HCT116 (cell line): Measurements from ENCODE around the gene RAI1. TPM values are rescaled to one million over a fixed set of nuclear protein-coding genes. Genes with fewer than 3 reads are reported as not detected.

Experiments used
- ATAC-seq: fragments of 200-7000 bp; cut with Tn5 transposase; 2 replicates; pipeline ENCODE4 v1.9.1; 2020; ENCODE audit warnings: mild to moderate bottlenecking, moderate library complexity
- BruUV-seq: library from RNA; stranded (reverse); fragments of 400-500 nt; replicated peaks from 2 replicates; lab custom pipeline; 2021; lab: Mats Ljungman, UMichigan
- CTCF ChIA-PET: fragments of 300-600 bp; sonication (Branson Sonifier 250); formaldehyde crosslinking; loops from one replicate; lab custom pipeline; 2021; ENCODE audit warnings: antibody characterized with exemption; lab: Charles Lee
- POLR2A ChIA-PET: fragments of 300-600, 350-600 bp; sonication (Branson Sonifier 250); formaldehyde crosslinking; loops from one replicate; lab custom pipeline; 2021; ENCODE audit warnings: antibody characterized with exemption; lab: Charles Lee
- RAD21 ChIA-PET, 2 experiments: fragments of 300-600 bp; sonication (Branson Sonifier 250); formaldehyde crosslinking; loops; one replicate each; lab custom pipeline; 2023; ENCODE audit warnings: low total read pairs in 2 of 2; ENCODE audit not compliant: uncharacterized antibody in 2 of 2, unreplicated experiment in 2 of 2, low non-redundant PET in 1 of 2; lab: Charles Lee
- DNase-seq: peaks from one replicate; pipeline ENCODE4 v3.0.0-alpha.2; 2010; ENCODE audit warnings: low read depth, low spot score
- H2AFZ ChIP-seq: fragments of 200-600 bp; shearing (Covaris generic), sonication (generic); 2 replicates; pipeline ENCODE4 v1.6.1; 2017; ENCODE audit warnings: low read depth, mixed run types, mixed read lengths, antibody characterized with exemption, low read length; ENCODE audit not compliant: poor library complexity, severe bottlenecking
- H3K27ac ChIP-seq: 2 replicates; pipeline ENCODE4 v1.5.1; 2012; ENCODE audit warnings: low read depth, low read length
- H3K27me3 ChIP-seq: fragments of 200-600 bp; sonication (generic); 2 replicates; pipeline ENCODE4 v1.6.1; 2016; ENCODE audit warnings: mixed run types, low read length, mixed read lengths; ENCODE audit not compliant: insufficient read depth
- H3K36me3 ChIP-seq, 2 experiments: fragments of 200-500 bp in 1 of 2; fragments of 200-600 bp in 1 of 2; sonication (Bioruptor generic) in 1 of 2; sonication (generic) in 1 of 2; 2 replicates each; pipeline versions ENCODE4 v1.5.1 to v1.6.1; 2014 to 2016; ENCODE audit warnings: low read length in 2 of 2, inconsistent platforms in 1 of 2, mixed read lengths in 1 of 2, mixed run types in 1 of 2; ENCODE audit not compliant: insufficient read depth in 2 of 2, control insufficient read depth in 1 of 2
- H3K4me1 ChIP-seq, 2 experiments: fragments of 200-600 bp in 1 of 2; sonication (generic) in 1 of 2; 2 replicates each; pipeline versions ENCODE4 v1.5.1 to v1.6.1; 2012 to 2017; ENCODE audit warnings: low read length in 2 of 2, inconsistent platforms in 1 of 2, mild to moderate bottlenecking in 1 of 2, mixed read lengths in 1 of 2, mixed run types in 1 of 2, moderate library complexity in 1 of 2; ENCODE audit not compliant: insufficient read depth in 2 of 2, control insufficient read depth in 1 of 2
- H3K4me2 ChIP-seq: fragments of 200-600 bp; sonication (generic); 2 replicates; pipeline ENCODE4 v1.6.1; 2017; ENCODE audit warnings: mixed run types, low read length, mixed read lengths
- H3K4me3 ChIP-seq, 2 experiments: fragments of 200-600 bp in 1 of 2; sonication (generic) in 1 of 2; replicated peaks in 1 of 2; 2 replicates each; pipeline ENCODE4 v1.5.1; 2011 to 2016; ENCODE audit warnings: low read length in 2 of 2, control low read depth in 1 of 2, low read depth in 1 of 2, mild to moderate bottlenecking in 1 of 2, mixed read lengths in 1 of 2, mixed run types in 1 of 2
- H3K79me2 ChIP-seq: fragments of 200-600 bp; sonication (generic); 2 replicates; pipeline ENCODE4 v1.6.1; 2017; ENCODE audit warnings: mild to moderate bottlenecking, mixed run types, low read length, moderate library complexity, mixed read lengths; ENCODE audit not compliant: insufficient read depth
- H3K9ac ChIP-seq: fragments of 200-600 bp; sonication (generic); 2 replicates; pipeline ENCODE4 v1.6.1; 2016; ENCODE audit warnings: low read length, mixed read lengths
- H3K9me2 ChIP-seq: fragments of 200-600 bp; sonication (generic), shearing (Covaris generic); 2 replicates; pipeline ENCODE4 v1.6.1; 2017; ENCODE audit warnings: mixed run types, mild to moderate bottlenecking, moderate library complexity; ENCODE audit not compliant: insufficient read depth
- H3K9me3 ChIP-seq, 2 experiments: fragments of 200-500 bp in 1 of 2; fragments of 200-600 bp in 1 of 2; sonication (Bioruptor generic) in 1 of 2; sonication (generic) in 1 of 2; 2 replicates each; pipeline ENCODE4 v1.6.1; 2014 to 2017; ENCODE audit warnings: low read length in 2 of 2, mixed read lengths in 2 of 2, inconsistent platforms in 1 of 2, low read depth in 1 of 2, mild to moderate bottlenecking in 1 of 2, mixed run types in 1 of 2, moderate library complexity in 1 of 2; ENCODE audit not compliant: control insufficient read depth in 1 of 2, insufficient read depth in 1 of 2
- H4K20me1 ChIP-seq: fragments of 200-600 bp; sonication (generic), shearing (Covaris generic); 2 replicates; pipeline ENCODE4 v1.6.1; 2017; ENCODE audit warnings: mixed run types, mild to moderate bottlenecking, moderate library complexity; ENCODE audit not compliant: insufficient read depth
- ELF1 ChIP-seq: IDR thresholded peaks from 2 replicates; pipeline ENCODE4 v1.6.1; 2012; ENCODE audit warnings: low read depth, borderline replicate concordance
- EZH2phosphoT487 ChIP-seq: fragments of 200-600 bp; IDR thresholded peaks from 2 replicates; pipeline ENCODE4 v1.6.1; 2018; ENCODE audit warnings: antibody characterized with exemption, borderline replicate concordance
- FOSL1 ChIP-seq: IDR thresholded peaks from 2 replicates; pipeline ENCODE4 v1.6.1; 2012; ENCODE audit warnings: low read depth
- POLR2AphosphoS5 ChIP-seq: IDR thresholded peaks from 2 replicates; pipeline ENCODE4 v1.6.1; 2011; ENCODE audit warnings: mild to moderate bottlenecking, low read depth, low read length, moderate library complexity
- SP1 ChIP-seq: IDR thresholded peaks from 2 replicates; pipeline ENCODE4 v1.6.1; 2012; ENCODE audit warnings: low read depth
- TCF7L2 ChIP-seq: IDR thresholded peaks from 2 replicates; pipeline ENCODE4 v1.7.0; 2011; ENCODE audit warnings: borderline replicate concordance, inconsistent platforms; ENCODE audit not compliant: insufficient read depth, insufficient read length; ENCODE audit errors: extremely low read depth
- ZNF274 ChIP-seq: fragments of 200-500 bp; sonication (Bioruptor generic); IDR thresholded peaks from 2 replicates; pipeline ENCODE4 v1.6.1; 2014; ENCODE audit warnings: mild to moderate bottlenecking, low read depth, low read length, inconsistent platforms
- intact Hi-C: fragments of 100-400 bp; cut with micrococcal nuclease; formaldehyde crosslinking; loops from 2 replicates; pipeline ENCODE4 v1.10.0; 2022
- total RNA-seq: library from RNA; stranded (reverse); gene quantifications from one replicate; pipeline ENCODE4 v1.2.1, GENCODE V29; 2021; ENCODE audit not compliant: unreplicated experiment
- TF ChIP-seq, protein P1 (sequence below): IDR thresholded peaks from 2 replicates; pipeline ENCODE4 v1.6.1; 2012

RAI1 gene
- total RNA-seq, 1 experiment from 2014 or later = 38.5 TPM

DNA sequence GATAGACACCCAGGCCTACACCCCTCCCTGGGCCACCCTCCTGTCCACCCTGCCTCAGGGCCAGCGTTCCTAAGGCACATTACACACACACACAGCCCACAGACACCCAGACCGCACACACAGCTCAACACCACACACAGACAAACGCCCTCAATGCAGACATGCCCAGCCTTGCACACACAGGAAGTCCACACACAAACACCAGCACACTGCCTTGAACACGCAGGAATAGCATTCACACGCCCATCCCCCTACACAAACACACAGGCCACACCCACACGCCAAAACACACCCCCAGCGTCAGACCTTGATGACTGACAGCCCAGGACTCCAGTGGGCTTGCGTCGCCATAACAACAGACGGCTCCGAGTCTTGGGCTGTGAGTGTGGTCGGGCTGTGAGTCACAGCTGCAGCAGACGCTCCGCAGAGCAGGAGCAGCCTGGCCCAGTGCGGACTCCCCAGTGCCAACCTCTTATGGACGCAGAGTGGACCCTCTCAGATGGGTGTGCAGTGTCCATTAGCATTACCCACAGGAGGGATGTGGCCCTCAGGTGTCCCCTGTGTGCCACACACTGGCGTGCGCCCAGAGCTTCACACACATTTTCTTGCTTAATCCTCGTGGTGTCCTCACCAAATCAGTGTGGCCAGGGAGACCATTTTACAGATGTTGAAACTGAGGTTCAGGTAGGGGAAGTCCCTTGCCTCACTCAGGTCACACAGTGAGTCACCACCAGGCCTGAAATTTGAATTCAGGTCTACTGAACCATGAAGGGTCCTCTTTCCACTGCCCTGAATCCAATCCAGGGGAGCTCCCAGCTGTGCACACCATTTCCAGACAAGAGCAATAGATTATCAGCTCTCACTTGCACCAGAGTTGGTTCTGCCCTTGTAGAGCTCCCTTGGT lies 17.8 kb upstream of the RAI1 start:
- H3K9me2 ChIP-seq = no peaks in the 10 kb centered on the region
- H3K4me2 ChIP-seq = peak overlapping the region; percentile 69
- peaks cover 0 to 6% of the 10 kb centered on the region in 2 experiments; a peak in 1 of 4 replicates for H3K9me3 ChIP-seq
- peaks cover 19 to 36% of the 10 kb centered on the region in 2 experiments for H3K4me1 ChIP-seq
- RAD21 ChIA-PET = no interaction called here
- CTCF ChIA-PET = no interaction called here
- H3K9ac ChIP-seq = peak overlapping the region; percentile 14; the same call in 1 of the 2 replicates
- peak; percentile 37; the same call in 1 of the 2 replicates for TF ChIP-seq SP1
- TF ChIP-seq EZH2phosphoT487 = no peak
- peak; percentile 18; the same call in 1 of the 2 replicates for TF ChIP-seq POLR2AphosphoS5
- TF ChIP-seq FOSL1 = no peak
- H2AFZ ChIP-seq = no peak overlapping the region
- H3K36me3 ChIP-seq = no peaks in the 10 kb centered on the region
- DNase-seq = peak; percentile 84
- intact Hi-C loops = no loop called here
- H3K27ac ChIP-seq = peak overlapping the region; percentile 2; the same call in 1 of the 2 replicates
- no peaks in the 10 kb centered on the region for H3K27me3 ChIP-seq
- peak; percentile 92 for ATAC-seq
- POLR2A ChIA-PET = no interaction called here
- H3K4me3 ChIP-seq = peak overlapping the region in 1 of 2 experiments; percentile 16; a peak in 2 of 4 replicates
- BruUV-seq = no TSS peak
- H3K79me2 ChIP-seq = no peaks in the 10 kb centered on the region
- H4K20me1 ChIP-seq = no peaks in the 10 kb centered on the region

DNA sequence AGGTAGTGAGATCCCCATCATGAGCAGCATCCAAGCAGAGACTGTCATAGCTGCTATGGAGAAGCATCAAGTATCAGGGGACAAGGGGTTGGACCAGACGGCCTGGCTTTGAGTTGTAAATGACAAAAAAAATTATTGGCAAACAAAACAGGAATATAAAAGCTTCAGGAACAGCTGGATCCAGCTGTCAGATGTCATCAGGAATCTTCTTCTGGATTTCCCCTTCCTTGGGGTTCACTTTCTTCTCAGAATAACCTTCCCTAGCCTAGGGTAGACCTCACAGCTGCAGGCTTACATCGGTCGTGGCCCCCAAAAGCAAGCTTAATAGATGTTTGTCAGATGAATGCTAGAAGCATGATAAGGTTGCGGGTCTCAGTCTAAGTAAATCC lies 17.2 kb upstream of the RAI1 start:
- intact Hi-C loops = no loop called here
- peak overlapping the region; percentile 69 for H3K4me2 ChIP-seq
- peaks cover 0 to 5% of the 10 kb centered on the region in 2 experiments; a peak in 1 of 4 replicates for H3K9me3 ChIP-seq
- H3K9ac ChIP-seq = no peak overlapping the region
- H3K4me3 ChIP-seq = no peak overlapping the region
- no peak for TF ChIP-seq TCF7L2
- no peak for TF ChIP-seq ZNF274
- TF ChIP-seq SP1 = no peak
- TF ChIP-seq, protein P1, sequence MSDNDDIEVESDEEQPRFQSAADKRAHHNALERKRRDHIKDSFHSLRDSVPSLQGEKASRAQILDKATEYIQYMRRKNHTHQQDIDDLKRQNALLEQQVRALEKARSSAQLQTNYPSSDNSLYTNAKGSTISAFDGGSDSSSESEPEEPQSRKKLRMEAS = no peak
- TF ChIP-seq ELF1 = no peak
- no TSS peak for BruUV-seq
- RAD21 ChIA-PET = interaction anchor here in 1 of 2 experiments (0.6 kb wide), 1 partner anchor 186 kb away, joined by 3 read pairs; no protein-coding TSS in a partner anchor
- no peak overlapping the region for H3K27ac ChIP-seq
- peaks cover 19 to 36% of the 10 kb centered on the region in 2 experiments for H3K4me1 ChIP-seq
- H3K79me2 ChIP-seq = no peaks in the 10 kb centered on the region
- no peaks in the 10 kb centered on the region for H3K27me3 ChIP-seq
- H4K20me1 ChIP-seq = no peaks in the 10 kb centered on the region
- no peaks in the 10 kb centered on the region for H3K36me3 ChIP-seq
- H3K9me2 ChIP-seq = no peaks in the 10 kb centered on the region
- POLR2A ChIA-PET = no interaction called here
- H2AFZ ChIP-seq = no peak overlapping the region
- ATAC-seq (no peak), DNase-seq (no peak)
- CTCF ChIA-PET = no interaction called here
